Testis (tissue), 2 donors: Measurements from ENCODE around the gene CSMD2.

Experiments used
- POLR2A ChIP-seq: fragments of 450-650 bp; IDR thresholded peaks from one replicate; pipeline ENCODE4 v1.6.1; 2017; ENCODE audit warnings: antibody characterized with exemption, mild to moderate bottlenecking, moderate library complexity
- TF ChIP-seq, protein P1 (sequence below), 3 experiments: fragments of 450-650 bp in 2 of 3; fragments of 200-600 bp in 1 of 3; sonication (generic) in 1 of 3; IDR thresholded peaks; one replicate each; pipeline ENCODE4 v1.5.1; 2016 to 2019; ENCODE audit warnings: antibody characterized with exemption in 3 of 3, mild to moderate bottlenecking in 2 of 3, moderate library complexity in 1 of 3

DNA sequence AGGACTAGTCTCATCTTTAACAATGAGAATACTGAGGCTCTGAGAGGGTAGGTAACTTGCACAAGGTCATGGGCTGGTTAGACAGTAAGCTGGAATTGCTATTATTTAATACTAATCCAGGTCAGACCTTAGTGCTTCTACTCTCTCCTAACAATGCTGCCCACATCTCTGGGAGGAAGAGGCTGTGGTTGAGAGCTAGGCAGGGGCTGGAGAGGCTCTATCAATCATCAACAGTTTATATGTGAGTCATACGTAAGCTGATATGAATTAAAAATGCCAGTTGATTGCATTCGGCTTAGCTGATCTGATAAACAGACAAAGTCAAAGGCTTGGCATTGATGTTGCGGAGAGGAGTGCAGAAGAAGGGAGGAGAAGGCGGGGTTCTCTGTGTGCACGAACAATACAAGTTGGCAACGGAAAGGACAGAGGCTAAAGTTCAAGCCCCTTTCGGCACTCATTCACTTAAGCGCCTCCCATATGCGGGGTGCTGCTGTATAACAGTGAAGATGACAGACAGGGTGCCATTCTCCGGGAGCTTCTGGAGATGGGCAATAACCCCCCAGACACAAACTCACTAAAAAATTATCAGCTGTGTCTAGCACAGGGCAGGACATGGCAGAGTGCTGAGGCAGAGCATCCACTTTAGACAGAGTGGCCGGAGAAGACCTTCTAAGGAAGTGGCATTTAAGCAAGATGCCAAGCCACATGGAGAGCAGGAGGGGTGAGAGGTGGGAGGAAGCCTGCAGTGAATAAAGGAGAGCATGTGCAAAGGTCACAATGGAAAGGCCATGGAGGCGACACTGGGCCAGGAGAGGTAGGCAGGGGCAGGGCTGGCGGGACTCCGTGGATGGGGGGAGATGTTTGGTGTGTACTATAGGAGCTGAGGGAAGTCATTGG, 497.4 kb downstream of the CSMD2 start:
- TF ChIP-seq, protein P1, sequence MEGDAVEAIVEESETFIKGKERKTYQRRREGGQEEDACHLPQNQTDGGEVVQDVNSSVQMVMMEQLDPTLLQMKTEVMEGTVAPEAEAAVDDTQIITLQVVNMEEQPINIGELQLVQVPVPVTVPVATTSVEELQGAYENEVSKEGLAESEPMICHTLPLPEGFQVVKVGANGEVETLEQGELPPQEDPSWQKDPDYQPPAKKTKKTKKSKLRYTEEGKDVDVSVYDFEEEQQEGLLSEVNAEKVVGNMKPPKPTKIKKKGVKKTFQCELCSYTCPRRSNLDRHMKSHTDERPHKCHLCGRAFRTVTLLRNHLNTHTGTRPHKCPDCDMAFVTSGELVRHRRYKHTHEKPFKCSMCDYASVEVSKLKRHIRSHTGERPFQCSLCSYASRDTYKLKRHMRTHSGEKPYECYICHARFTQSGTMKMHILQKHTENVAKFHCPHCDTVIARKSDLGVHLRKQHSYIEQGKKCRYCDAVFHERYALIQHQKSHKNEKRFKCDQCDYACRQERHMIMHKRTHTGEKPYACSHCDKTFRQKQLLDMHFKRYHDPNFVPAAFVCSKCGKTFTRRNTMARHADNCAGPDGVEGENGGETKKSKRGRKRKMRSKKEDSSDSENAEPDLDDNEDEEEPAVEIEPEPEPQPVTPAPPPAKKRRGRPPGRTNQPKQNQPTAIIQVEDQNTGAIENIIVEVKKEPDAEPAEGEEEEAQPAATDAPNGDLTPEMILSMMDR (IDR thresholded peaks at IDR 0.05) = no peak
- no peak for TF ChIP-seq POLR2A
